Measurements from ENCODE around the gene USP15.
"Not testable (repeated sequence)": the region's sequence is repeated elsewhere in the genome, so short reads cannot be mapped to it uniquely, and the experiment has no call there.

Gene USP15

DNA sequence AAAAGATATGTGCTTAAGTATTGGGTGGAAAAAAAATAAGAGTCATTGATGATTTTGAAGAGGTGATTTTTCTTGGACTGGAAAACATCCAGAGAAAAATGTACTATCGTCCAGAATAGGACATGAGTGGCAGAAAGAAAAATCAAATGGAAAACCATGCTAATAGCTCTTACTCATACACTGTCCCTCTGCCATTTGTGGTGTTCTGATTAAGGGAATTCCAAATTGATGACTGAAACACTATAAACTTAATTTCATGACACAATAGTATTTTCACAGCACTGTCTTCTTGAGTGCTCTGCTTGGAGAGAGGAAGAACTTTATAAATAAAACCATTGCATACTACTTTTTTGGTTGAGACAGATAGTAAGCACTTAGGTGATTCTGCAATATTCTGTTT is 72.4 kb downstream of the USP15 start:
- no peak for DNase-seq

GRCh38 chr12:62335057-62335456 is 74.9 kb downstream of the USP15 start:
- DNase-seq, result no peak

DNA sequence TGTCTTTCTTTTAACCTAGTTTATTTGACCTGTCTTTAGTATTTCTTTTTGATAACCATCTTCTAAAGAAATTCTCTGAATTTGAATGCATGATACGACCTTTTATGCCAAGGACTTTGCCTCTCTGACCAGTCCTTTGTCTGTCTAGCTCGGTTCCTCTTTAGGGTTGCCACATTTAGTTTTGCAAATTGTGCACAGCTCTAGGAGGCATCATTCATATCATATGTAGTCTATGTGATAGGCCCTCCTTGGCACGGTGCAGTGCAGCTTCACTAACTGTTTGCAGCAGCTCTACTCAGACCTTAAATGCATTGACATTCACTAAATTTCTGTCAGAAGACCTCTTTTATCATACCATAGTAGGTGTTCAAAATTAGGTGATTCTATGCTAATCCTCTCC is 75.6 kb downstream of the USP15 start:
- DNase-seq, result no peak

GRCh38 chr12:62337643-62338042 is 77.4 kb downstream of the USP15 start:
- DNase-seq, result not testable (repeated sequence)

- not testable (repeated sequence) for DNase-seq
Observed at GRCh38 chr12:62342614-62343303, 82.6 kb downstream of the USP15 start.

- not testable (repeated sequence) for DNase-seq
Observed at GRCh38 chr12:62343304-62344120, 83.3 kb downstream of the USP15 start.

DNA sequence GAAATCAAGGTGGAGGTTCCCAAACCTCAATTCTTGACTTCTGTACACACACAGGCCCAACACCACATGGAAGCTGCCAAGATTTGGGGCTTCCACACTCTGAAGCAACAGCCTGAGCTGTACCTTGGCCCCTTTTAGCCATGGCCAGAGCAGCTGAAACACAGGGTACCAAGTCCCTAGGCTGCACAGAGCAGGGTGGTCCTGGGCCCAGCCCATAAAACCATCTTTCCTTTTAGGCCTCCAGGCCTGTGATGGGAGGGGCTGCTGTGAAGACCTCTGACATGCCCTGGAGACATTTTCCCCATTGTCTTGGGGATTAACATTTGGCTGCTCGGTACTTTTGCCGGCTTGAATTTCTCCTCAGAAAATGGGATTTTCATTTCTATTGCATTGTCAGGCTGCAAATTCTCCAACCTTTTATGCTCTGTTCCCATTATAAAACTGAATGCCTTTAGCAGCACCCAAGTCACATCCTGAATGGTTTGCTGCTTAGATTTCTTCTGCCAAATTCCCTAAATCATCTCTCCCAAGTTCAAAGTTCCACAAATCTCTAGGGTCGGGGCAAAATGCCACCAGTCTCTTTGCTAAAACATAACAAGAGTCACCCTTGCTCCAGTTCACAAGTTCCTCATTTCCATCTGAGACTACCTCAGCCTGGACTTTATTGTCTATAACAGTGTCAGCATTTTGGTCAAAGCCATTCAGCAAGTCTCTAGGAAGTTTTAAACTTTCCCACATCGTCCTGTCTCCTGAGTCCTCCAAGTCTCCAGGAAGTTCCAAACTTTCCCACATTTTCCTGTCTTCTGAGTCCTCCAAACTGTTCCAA is 84.7 kb downstream of the USP15 start:
- DNase-seq, result not testable (repeated sequence)

DNA sequence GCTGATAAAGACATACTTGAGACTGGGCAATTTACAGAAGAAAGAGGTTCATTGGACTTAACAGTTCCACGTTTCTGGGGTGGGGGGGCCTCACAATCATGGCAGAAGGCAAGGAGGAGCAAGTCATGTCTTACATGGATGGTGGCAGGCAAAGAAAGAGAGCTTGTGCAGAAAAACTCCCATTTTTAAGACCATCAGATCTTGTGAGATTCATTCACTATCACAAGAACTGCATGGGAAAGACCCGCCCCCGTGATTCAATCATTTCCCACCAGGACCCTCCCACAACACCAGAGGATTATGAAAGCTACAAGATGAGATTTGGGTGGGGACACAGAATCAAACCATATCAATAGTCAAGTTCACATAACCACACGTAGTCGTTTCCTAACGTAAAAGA is 85.5 kb downstream of the USP15 start:
- DNase-seq, result no peak

DNA sequence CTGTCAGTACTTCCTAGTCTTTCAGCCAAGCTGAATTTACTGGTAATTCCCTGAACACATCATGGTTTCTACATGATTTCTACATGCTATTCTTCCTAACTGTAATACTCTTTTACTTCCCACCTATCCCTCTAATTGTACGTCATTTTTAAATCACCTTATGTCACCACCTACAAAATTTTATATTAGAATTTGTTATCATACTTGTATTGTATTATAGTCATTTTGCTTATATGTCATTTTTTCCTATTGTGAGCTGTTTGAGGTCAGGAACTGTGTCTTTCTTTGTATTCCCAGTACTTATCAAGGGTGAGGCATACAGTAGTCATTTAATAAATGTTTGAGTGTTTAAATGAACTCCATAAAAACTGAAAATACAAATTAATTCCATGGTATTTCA is 86.6 kb downstream of the USP15 start:
- DNase-seq, result no peak

- DNase-seq, result no peak
Observed at GRCh38 chr12:62347922-62348650, 87.9 kb downstream of the USP15 start.

- no peak for DNase-seq
Observed at GRCh38 chr12:62350554-62350953, 90.3 kb downstream of the USP15 start.

GRCh38 chr12:62351326-62351725 is 91.1 kb downstream of the USP15 start:
- no peak for DNase-seq

DNA sequence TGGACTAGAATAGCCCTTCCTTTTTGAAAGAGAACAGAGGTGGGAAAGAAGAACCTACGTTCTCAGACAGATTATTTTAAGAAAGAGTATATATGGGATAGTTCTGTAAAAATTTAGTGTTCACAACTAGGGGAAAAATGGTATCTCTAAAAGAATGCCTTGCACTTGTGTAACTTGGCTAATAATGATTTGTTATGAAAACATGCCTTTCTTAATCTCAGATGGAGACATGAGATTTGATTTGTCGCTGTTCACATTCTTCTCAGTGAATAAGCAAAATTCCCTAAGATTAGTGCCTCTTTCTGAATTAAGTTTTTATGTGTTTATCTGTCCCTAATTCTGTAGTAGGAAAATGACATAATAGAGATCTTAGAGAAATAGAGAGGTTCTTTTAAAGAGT is 100.8 kb downstream of the USP15 start:
- DNase-seq, result no peak

- no peak for DNase-seq
Observed at GRCh38 chr12:62363506-62363905, 103.3 kb downstream of the USP15 start.

DNA sequence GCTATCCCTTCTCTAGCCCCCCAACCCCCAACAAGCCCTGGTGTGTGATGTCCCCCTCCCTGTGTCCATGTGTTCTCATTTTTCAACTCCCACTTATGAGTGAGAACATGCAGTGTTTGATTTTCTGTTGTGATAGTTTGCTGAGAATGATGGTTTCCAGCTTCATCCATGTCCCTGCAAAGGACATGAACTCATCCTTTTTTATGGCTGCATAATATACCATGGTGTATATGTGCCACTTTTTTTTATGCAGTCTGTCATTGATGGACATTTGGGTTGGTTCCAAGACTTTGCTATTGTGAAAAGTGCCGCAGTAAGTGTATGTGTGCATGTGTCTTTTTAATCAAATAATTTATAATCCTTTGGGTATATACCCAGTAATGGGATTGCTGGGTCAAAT is 104.5 kb downstream of the USP15 start:
- not testable (repeated sequence) for DNase-seq

DNA sequence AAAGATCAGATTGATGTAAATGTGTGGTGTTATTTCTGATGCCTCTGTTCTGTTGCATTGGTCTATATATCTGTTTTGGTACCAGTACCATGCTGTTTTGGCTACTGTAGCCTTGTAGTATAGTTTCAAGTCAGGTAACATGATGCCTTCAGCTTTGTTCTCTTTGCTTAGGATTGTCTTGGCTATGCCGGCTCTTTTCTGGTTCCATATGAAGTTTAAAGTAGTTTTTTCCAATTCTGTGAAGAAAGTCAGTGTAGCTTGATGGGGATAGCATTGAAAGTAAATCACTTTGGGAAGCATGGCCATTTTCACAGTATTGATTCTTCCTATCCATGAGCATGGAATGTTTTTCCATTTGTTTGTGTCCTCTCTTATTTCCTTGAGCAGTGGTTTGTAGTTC is 105.6 kb downstream of the USP15 start:
- not testable (repeated sequence) for DNase-seq

GRCh38 chr12:62368430-62369223 is 108.4 kb downstream of the USP15 start:
- DNase-seq, result not testable (repeated sequence)

GRCh38 chr12:62370189-62370588 is 110.0 kb downstream of the USP15 start:
- no peak for DNase-seq

- DNase-seq, result no peak
Observed at GRCh38 chr12:62371661-62372060, 111.5 kb downstream of the USP15 start.

DNA sequence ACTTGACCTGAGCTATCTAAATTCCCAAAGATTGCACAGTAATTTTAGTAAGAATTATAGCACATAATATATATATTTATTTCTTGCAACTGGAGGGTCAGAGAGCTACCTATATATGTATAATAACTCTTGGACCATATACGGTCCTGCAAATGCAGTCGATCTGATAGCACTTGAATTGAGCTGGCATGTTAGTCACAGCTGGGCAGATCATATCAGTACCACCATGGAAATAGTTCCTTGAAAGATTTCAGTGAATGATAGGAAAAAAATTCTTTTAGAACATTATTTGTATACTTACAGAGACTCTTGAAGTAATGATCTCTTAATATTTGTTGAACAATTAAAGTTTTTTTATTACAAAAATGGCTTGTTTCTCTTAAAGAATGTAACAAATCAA is 111.9 kb downstream of the USP15 start:
- no peak for DNase-seq

DNA sequence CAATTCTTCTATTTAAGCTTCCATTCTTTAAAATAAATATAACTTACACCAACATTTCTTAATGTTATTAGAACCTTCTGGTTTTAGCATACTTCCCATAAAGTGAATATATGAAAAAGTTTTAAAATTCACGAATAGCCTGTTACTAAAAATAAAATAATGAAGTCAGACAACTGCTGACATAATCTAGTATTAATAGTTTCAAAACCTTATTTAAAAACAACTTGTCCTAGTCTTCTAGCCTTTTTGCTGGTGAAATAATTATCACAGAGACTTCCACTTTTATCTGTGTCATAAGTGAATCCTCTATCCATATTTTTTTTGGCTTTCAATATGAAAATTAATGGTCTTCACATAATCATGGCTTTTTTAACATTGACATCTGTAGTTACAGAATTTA is 112.6 kb downstream of the USP15 start:
- no peak for DNase-seq

- no peak for DNase-seq
Observed at GRCh38 chr12:62375603-62376002, 115.4 kb downstream of the USP15 start.

Measured in KG1 (cell line).